Stimulated activated CD4-positive, alpha-beta T cell treated with anti-CD3 and anti-CD28 coated beads, Interleukin-4, amount 100 ng/mL, for 1 hour (primary cell): ENCODE results near the gene MACF1.
A peak's percentile ranks its signal among the peaks of the same experiment; 100 is the strongest.
"Not testable (repeated sequence)": the region's sequence is repeated elsewhere in the genome, so short reads cannot be mapped to it uniquely, and the experiment has no call there.

Experiments
- DNase-seq: peaks from one replicate; pipeline ENCODE4 v3.0.0-alpha.2; 2020

MACF1 gene

GRCh38 chr1:39478126-39478915 lies 273.8 kb downstream of the MACF1 start:
- DNase-seq = no peak

- no peak for DNase-seq
These were observed 276.8 kb downstream of the MACF1 start for GRCh38 chr1:39481289-39481688.

GRCh38 chr1:39483276-39483675 lies 278.8 kb downstream of the MACF1 start:
- no peak for DNase-seq

GRCh38 chr1:39484564-39484963 lies 280.1 kb downstream of the MACF1 start:
- no peak for DNase-seq

GRCh38 chr1:39485046-39485803 lies 280.7 kb downstream of the MACF1 start:
- DNase-seq = no peak

- no peak for DNase-seq
These were observed 283.6 kb downstream of the MACF1 start for GRCh38 chr1:39488012-39488545.

- no peak for DNase-seq
These were observed 284.5 kb downstream of the MACF1 start for GRCh38 chr1:39488793-39489566.

- DNase-seq = no peak
These were observed 285.2 kb downstream of the MACF1 start for GRCh38 chr1:39489567-39490239.

GRCh38 chr1:39490596-39491145 lies 286.2 kb downstream of the MACF1 start:
- DNase-seq = peak; percentile 22

GRCh38 chr1:39491146-39491921 lies 286.8 kb downstream of the MACF1 start, which contains the start of gene BMP8A:
Gene BMP8A, plus strand, starts transcription at chr1:39491636. Its CDS starts 356 bp downstream, at chr1:39491992.
- DNase-seq = peak; percentile 72

GRCh38 chr1:39492118-39493042 lies 287.9 kb downstream of the MACF1 start:
- DNase-seq = not testable (repeated sequence)

- DNase-seq = not testable (repeated sequence)
These were observed 288.7 kb downstream of the MACF1 start for GRCh38 chr1:39493043-39493810.

- DNase-seq = no peak
These were observed 290.3 kb downstream of the MACF1 start for GRCh38 chr1:39494671-39495410.

GRCh38 chr1:39496520-39496919 lies 292.0 kb downstream of the MACF1 start:
- DNase-seq = not testable (repeated sequence)

GRCh38 chr1:39497585-39497984 lies 293.1 kb downstream of the MACF1 start:
- DNase-seq = no peak

- not testable (repeated sequence) for DNase-seq
These were observed 293.7 kb downstream of the MACF1 start for GRCh38 chr1:39498096-39498710.

- not testable (repeated sequence) for DNase-seq
These were observed 294.3 kb downstream of the MACF1 start for GRCh38 chr1:39498821-39499220.

GRCh38 chr1:39499668-39500067 lies 295.2 kb downstream of the MACF1 start:
- DNase-seq = no peak
